GM08714 (cell line): ENCODE data around the gene CRCP.

Experiments
- H3K4me3 ChIP-seq: fragments of 200-500 bp; sonication (Bioruptor generic); 2 replicates; pipeline ENCODE4 v1.5.1; 2014; ENCODE audit warnings: mild to moderate bottlenecking, low read length, inconsistent platforms
- ZNF274 ChIP-seq: IDR thresholded peaks from 2 replicates; pipeline ENCODE4 v1.6.1; 2012; ENCODE audit warnings: mild to moderate bottlenecking, low read depth, low read length

The CRCP gene

GRCh38 chr7:66185680-66186187 is 71.1 kb downstream of the CRCP start:
- H3K4me3 ChIP-seq = no peak overlapping the region
- TF ChIP-seq ZNF274 = no peak

- no peak overlapping the region for H3K4me3 ChIP-seq
- no peak for TF ChIP-seq ZNF274
Measured at GRCh38 chr7:66186991-66187390, 72.3 kb downstream of the CRCP start.

GRCh38 chr7:66187905-66188304 is 73.3 kb downstream of the CRCP start:
- no peak for TF ChIP-seq ZNF274

GRCh38 chr7:66188645-66189044 is 74.0 kb downstream of the CRCP start:
- H3K4me3 ChIP-seq = no peak overlapping the region
- no peak for TF ChIP-seq ZNF274

More at GRCh38 chr7:66187905-66188304, 73.3 kb downstream of the CRCP start:
- H3K4me3 ChIP-seq = no peak overlapping the region

- no peak for TF ChIP-seq ZNF274
- no peak overlapping the region for H3K4me3 ChIP-seq
Measured at GRCh38 chr7:66189695-66190503, 75.3 kb downstream of the CRCP start.

GRCh38 chr7:66190504-66190857 is 75.8 kb downstream of the CRCP start:
- TF ChIP-seq ZNF274 = no peak
- H3K4me3 ChIP-seq = no peak overlapping the region

GRCh38 chr7:66193146-66193725 is 78.6 kb downstream of the CRCP start:
- TF ChIP-seq ZNF274 = no peak
- no peak overlapping the region for H3K4me3 ChIP-seq

GRCh38 chr7:66198469-66198868 is 83.8 kb downstream of the CRCP start:
- no peak overlapping the region for H3K4me3 ChIP-seq
- TF ChIP-seq ZNF274 = no peak

- TF ChIP-seq ZNF274 = no peak
- H3K4me3 ChIP-seq = no peak overlapping the region
Measured at GRCh38 chr7:66198956-66199355, 84.3 kb downstream of the CRCP start.

- no peak overlapping the region for H3K4me3 ChIP-seq
- no peak for TF ChIP-seq ZNF274
Measured at GRCh38 chr7:66202441-66202840, 87.8 kb downstream of the CRCP start.
